DOHH2 (cell line): ENCODE results near the gene SMARCC1.
A peak's percentile ranks its signal among the peaks of the same experiment; 100 is the strongest.

ENCODE experiments used
- H3F3A ChIP-seq: fragments of 200-600 bp; sonication (generic), shearing (Covaris generic); 2 replicates; pipeline ENCODE4 v1.6.0; 2016; ENCODE audit warnings: antibody characterized with exemption, mild to moderate bottlenecking; ENCODE audit not compliant: control insufficient read depth, insufficient read depth
- H3K27ac ChIP-seq: fragments of 200-600 bp; sonication (generic); 2 replicates; pipeline ENCODE4 v1.5.1; 2014; ENCODE audit warnings: low read depth, mild to moderate bottlenecking, low read length, moderate library complexity
- H3K27me3 ChIP-seq: fragments of 200-600 bp; sonication (generic); 2 replicates; pipeline ENCODE4 v1.6.1; 2014; ENCODE audit warnings: mild to moderate bottlenecking, low read length, mixed read lengths; ENCODE audit not compliant: control insufficient read depth
- H3K36me3 ChIP-seq: fragments of 200-600 bp; sonication (generic); 2 replicates; pipeline ENCODE4 v1.6.1; 2014; ENCODE audit warnings: mild to moderate bottlenecking, low read length, moderate library complexity, mixed read lengths; ENCODE audit not compliant: control insufficient read depth
- H3K4me1 ChIP-seq: fragments of 200-600 bp; sonication (generic); 2 replicates; pipeline ENCODE4 v1.6.1; 2014; ENCODE audit warnings: mild to moderate bottlenecking, low read length, mixed read lengths; ENCODE audit not compliant: control insufficient read depth
- H3K4me2 ChIP-seq: fragments of 200-600 bp; sonication (generic); 2 replicates; pipeline ENCODE4 v1.6.0; 2014; ENCODE audit warnings: mild to moderate bottlenecking, low read length, moderate library complexity
- H3K4me3 ChIP-seq: fragments of 200-600 bp; sonication (generic); 2 replicates; pipeline ENCODE4 v1.5.1; 2014; ENCODE audit warnings: mild to moderate bottlenecking, low read length, mixed read lengths
- H3K79me2 ChIP-seq: fragments of 200-600 bp; sonication (generic); 2 replicates; pipeline ENCODE4 v1.6.1; 2014; ENCODE audit warnings: mild to moderate bottlenecking, low read length, mixed read lengths; ENCODE audit not compliant: control insufficient read depth
- H3K9me2 ChIP-seq: fragments of 200-600 bp; sonication (generic); replicated peaks from 2 replicates; pipeline ENCODE4 v1.6.1; 2014; ENCODE audit warnings: mild to moderate bottlenecking, low read length, mixed read lengths; ENCODE audit not compliant: control insufficient read depth
- H3K9me3 ChIP-seq: fragments of 200-600 bp; sonication (generic); 2 replicates; pipeline ENCODE4 v1.6.1; 2014; ENCODE audit warnings: antibody characterized with exemption, low read length, mixed read lengths; ENCODE audit not compliant: control insufficient read depth, insufficient read depth
- H4K20me1 ChIP-seq: fragments of 200-600 bp; sonication (generic); 2 replicates; pipeline ENCODE4 v1.6.0; 2014; ENCODE audit warnings: low read depth, mild to moderate bottlenecking, antibody characterized with exemption, low read length, moderate library complexity; ENCODE audit not compliant: control insufficient read depth, insufficient read depth
- CTCF ChIP-seq: fragments of 200-600 bp; sonication (generic); IDR thresholded peaks from one replicate; pipeline ENCODE4 v1.5.1; 2014; ENCODE audit warnings: antibody characterized with exemption, mild to moderate bottlenecking, low read depth, low read length; ENCODE audit not compliant: poor library complexity, severe bottlenecking
- EZH2phosphoT487 ChIP-seq: fragments of 200-600 bp; sonication (generic); IDR thresholded peaks from 2 replicates; pipeline ENCODE4 v1.6.1; 2017; ENCODE audit warnings: borderline replicate concordance, mild to moderate bottlenecking, antibody characterized with exemption, low read length, moderate library complexity, mixed read lengths

The SMARCC1 gene

GRCh38 chr3:47799733-47800132 is 18.0 kb upstream of the SMARCC1 start:
- Histone ChIP-seq H3F3A (peaks cover 3% of the 10 kb centered on the region), H3K4me3 (no peak overlapping the region), H3K4me2 (no peak overlapping the region), H4K20me1 (no peaks in the 10 kb centered on the region), H3K4me1 (peaks cover 18% of the 10 kb centered on the region), H3K27me3 (peaks cover 5% of the 10 kb centered on the region; the same call in 1 of the 2 replicates), H3K79me2 (peaks cover 17% of the 10 kb centered on the region), H3K9me2 (no peaks in the 10 kb centered on the region), H3K27ac (no peak overlapping the region), H3K36me3 (no peaks in the 10 kb centered on the region; the same call in 1 of the 2 replicates), H3K9me3 (no peaks in the 10 kb centered on the region)
- TF ChIP-seq CTCF: peak; percentile 60
- TF ChIP-seq EZH2phosphoT487: no peak

GRCh38 chr3:47794544-47794943 is 12.9 kb upstream of the SMARCC1 start:
- H3K27ac ChIP-seq: no peak overlapping the region
- no peak for TF ChIP-seq EZH2phosphoT487
- no peak for TF ChIP-seq CTCF

GRCh38 chr3:47792699-47793098 is 11.0 kb upstream of the SMARCC1 start:
- Histone ChIP-seq H4K20me1 (no peaks in the 10 kb centered on the region), H3K79me2 (no peaks in the 10 kb centered on the region), H3F3A (no peaks in the 10 kb centered on the region), H3K9me3 (no peaks in the 10 kb centered on the region), H3K4me1 (peaks cover 14% of the 10 kb centered on the region), H3K4me3 (no peak overlapping the region), H3K27ac (no peak overlapping the region), H3K4me2 (no peak overlapping the region), H3K9me2 (no peaks in the 10 kb centered on the region), H3K27me3 (peaks cover 5% of the 10 kb centered on the region; the same call in 1 of the 2 replicates), H3K36me3 (no peaks in the 10 kb centered on the region)
- TF ChIP-seq EZH2phosphoT487: no peak
- TF ChIP-seq CTCF: no peak

More at GRCh38 chr3:47794544-47794943, 12.9 kb upstream of the SMARCC1 start:
- H3K9me3 ChIP-seq: no peaks in the 10 kb centered on the region
- H3F3A ChIP-seq: no peaks in the 10 kb centered on the region
- no peak overlapping the region for H3K4me3 ChIP-seq
- H3K27me3 ChIP-seq: peaks cover 5% of the 10 kb centered on the region; the same call in 1 of the 2 replicates
- H3K4me2 ChIP-seq: no peak overlapping the region
- no peaks in the 10 kb centered on the region for H4K20me1 ChIP-seq
- no peaks in the 10 kb centered on the region for H3K36me3 ChIP-seq
- peaks cover 7% of the 10 kb centered on the region for H3K4me1 ChIP-seq
- H3K79me2 ChIP-seq: no peaks in the 10 kb centered on the region
- no peaks in the 10 kb centered on the region for H3K9me2 ChIP-seq
